SK-N-MC (cell line): ENCODE results near the gene GRXCR1.

Experiments
- EZH2 ChIP-seq: fragments of 200-600 bp; sonication (generic); IDR thresholded peaks from one replicate; pipeline ENCODE4 v1.6.1; 2017; ENCODE audit warnings: antibody characterized with exemption
- POLR2AphosphoS5 ChIP-seq: IDR thresholded peaks from 2 replicates; pipeline ENCODE4 v1.6.1; 2012; ENCODE audit warnings: mild to moderate bottlenecking, low read depth, low read length, borderline replicate concordance

DNA sequence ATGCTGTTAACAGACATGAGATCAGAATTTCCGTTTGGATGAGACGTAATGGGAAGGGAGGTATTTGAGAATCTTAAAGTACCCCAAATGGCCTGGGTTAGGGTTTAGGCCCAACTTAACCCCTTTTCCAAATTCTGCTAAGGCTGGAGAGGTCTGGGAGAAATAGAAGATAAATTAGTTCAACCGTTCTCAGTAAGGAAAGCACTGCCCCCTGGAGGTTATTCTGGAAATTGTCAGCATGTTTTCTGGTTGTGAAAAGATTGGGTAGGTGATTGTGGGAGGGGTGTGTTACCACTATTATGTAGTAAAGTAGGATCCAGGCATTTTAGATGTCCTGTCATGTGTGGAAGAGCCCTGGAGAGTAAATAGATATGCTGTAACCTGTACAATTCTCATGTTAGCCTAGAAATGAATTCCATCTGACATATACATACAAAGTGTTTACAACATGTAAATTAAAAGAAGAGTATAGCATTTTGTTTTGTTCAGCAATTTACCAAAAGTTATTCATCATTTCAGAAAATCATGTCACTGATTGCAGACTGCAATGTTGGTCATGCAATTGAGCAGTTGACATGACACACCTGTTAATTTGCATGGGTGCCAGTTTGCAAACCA is 26.8 kb upstream of the GRXCR1 start:
- no peak for TF ChIP-seq EZH2
- TF ChIP-seq POLR2AphosphoS5: no peak
